HS-27A (cell line): Measurements from ENCODE around the gene WDR62.

Experiments used
- DNase-seq: peaks from one replicate; pipeline ENCODE4 v3.0.0-alpha.2; 2012; ENCODE audit warnings: low read depth, missing footprints

The WDR62 gene

GRCh38 chr19:36079389-36079945, 24.8 kb downstream of the WDR62 start:
- DNase-seq = no peak

DNA sequence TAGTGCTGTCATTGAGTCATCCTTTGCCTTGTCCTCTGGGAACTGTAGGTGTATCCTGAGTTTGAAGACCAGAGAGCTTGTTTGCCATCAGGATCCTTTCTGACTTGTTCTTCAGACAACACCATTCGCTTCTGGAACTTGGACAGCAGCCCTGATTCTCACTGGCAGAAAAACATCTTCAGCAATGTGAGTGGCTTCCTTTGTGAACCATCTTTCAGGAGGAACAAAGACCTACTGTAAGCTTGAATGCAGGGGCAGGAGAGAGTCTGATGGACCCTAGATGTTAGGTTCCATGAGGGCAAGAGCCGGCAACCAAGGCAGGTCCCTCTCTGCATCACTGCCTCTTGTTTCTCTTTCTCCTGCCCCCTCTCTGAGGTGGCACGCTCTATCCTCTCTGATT, 26.7 kb downstream of the WDR62 start:
- no peak for DNase-seq

- no peak for DNase-seq
Observed at GRCh38 chr19:36081894-36082293, 27.2 kb downstream of the WDR62 start.

DNA sequence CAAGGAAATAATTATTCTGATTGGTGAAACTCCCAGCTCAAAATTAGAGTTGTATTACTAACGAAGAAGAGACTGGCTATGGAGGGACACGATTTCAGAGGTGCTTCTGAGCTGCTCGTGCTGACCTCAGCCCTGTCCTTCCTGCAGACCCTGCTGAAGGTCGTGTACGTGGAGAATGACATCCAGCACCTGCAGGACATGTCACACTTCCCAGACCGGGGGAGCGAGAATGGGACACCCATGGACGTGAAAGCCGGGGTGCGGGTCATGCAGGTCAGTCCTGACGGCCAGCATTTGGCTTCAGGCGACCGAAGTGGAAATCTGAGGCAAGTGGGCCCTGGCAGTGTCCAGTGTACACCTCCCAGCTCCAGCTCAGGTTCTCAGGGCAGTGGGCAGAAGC, 28.2 kb downstream of the WDR62 start:
- no peak for DNase-seq

- DNase-seq = no peak
Observed at GRCh38 chr19:36084231-36085009, 29.7 kb downstream of the WDR62 start.

DNA sequence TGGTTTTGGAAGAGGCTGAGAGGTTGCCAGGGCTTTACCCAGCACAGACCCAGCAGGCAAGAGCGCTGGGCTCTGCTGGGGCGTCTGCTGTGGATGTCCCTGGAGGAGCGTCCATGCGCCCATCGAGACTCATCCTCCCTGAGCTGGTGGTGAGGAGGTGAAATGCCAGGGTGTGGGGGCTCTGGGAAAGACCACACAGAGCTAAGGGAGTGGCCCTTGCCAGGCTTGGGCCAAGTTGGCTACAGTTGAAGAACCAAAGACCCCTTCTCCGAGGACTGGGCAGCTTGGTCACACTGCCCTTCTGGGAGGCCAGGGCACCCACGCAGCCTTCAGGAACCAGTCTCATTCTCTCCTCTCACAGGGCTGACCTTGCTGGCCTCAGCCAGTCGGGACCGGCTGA, 31.6 kb downstream of the WDR62 start:
- no peak for DNase-seq

DNA sequence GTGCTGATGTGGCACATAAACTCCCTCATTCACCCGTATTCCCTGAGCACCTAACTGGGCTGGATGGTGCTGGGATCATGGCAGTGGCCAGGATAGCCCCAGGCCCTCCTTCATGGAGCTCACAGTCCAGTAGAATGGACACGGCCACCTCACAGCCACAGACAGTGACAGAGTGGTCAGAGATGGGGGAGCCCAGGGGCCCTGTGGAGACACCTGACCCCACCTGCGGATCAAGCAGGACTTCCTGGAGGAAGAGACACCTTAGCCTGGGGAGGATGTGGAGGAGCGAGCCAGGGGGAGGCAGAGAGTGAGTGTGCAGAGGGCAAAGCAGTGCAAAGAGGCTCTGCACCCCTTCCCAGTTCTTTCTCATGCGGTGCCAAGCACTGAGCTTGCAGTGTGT, 35.1 kb downstream of the WDR62 start:
- DNase-seq = no peak

- DNase-seq = no peak
Observed at GRCh38 chr19:36090910-36091695, 36.4 kb downstream of the WDR62 start.

- no peak for DNase-seq
Observed at GRCh38 chr19:36092566-36092965, 37.9 kb downstream of the WDR62 start.

DNA sequence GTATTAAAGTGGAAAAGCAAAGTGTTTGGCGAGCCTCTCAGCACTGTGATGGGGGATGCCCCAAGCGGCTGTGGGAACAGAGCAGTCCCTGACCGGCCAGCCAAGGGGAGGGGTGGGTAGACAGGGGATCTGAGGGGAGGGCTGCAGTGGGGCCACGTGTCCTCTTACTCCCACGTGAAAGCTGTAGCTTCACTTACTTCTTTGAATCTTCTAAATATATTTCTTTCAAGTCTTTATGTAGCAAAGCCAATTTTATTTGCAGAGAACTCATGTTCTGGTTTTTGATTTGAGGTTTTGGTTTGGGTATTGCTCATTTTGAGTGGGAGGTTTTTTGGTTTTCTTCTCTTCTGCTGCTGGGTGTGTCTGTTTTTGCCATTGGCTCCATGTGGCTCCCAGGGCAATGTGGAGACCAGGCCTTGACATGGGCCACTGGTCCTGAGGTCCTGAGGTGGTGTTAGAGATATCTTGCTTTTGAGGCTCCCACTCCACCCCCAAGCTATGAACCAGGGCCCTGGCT, 38.5 kb downstream of the WDR62 start:
- no peak for DNase-seq

DNA sequence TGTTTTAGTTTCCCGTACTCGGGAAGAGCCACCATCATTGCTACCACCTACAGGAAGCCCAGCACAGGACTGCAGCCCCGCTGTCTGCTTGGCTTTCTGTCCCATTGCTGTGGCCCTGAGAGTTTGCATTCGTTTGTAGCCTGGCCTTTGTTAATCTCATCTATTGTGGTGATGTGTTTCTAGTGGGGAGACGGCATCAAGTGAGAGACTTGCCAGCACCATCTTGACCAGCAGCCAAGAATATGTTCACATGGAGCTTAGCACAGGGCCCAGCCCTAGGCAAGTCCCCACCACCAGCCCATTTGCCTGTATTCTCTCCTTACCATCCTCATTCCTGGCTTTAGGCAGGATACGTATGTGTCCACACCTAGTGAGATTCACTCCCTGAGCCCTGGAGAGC, 39.0 kb downstream of the WDR62 start:
- no peak for DNase-seq

DNA sequence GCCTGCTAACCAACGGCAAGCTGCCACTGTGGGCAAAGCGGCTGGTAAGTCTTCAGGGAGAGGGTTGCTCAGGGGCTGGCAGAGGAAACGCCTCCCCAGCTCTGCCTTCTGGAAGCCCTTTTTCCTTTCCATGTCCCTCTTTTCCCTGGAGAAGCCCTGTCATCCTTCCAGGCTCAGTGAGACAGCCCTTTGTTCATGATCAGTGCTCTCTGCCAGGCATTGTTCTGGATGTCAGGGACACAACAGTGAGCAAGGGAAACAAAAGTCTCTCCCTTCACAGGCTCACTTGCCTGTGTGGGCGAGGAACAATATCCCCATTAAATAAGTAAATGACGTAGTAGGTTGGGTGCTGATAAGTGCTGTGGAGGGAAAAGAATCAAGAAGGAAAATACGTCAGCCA, 42.3 kb downstream of the WDR62 start:
- no peak for DNase-seq

DNA sequence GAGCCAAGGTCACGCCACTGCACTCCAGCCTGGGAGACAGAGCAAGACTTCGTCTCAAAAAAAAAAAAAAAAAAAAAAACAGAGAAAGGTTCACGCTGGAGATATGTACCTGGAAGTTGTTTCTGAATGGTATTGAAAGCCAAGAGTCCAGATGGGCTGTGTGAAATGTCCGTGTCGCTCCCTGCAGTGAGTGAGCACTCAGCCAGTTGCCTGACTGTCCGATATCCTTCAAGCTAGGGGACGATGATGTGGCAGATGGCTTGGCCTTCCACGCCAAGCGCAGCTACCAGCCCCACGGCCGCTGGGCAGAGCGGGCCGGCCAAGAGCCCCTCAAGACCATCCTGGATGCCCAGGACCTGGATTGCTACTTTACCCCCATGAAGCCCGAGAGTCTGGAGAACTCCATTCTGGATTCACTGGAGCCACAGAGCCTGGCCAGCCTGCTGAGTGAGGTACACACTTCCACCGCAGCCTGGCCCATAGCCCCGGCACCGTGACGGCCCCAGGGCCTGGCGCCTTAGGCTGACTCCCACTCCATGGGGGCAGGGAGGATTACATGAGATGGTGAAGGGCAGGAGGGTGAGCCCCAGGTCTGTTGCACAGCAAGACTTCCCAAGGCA, 44.6 kb downstream of the WDR62 start:
- no peak for DNase-seq

DNA sequence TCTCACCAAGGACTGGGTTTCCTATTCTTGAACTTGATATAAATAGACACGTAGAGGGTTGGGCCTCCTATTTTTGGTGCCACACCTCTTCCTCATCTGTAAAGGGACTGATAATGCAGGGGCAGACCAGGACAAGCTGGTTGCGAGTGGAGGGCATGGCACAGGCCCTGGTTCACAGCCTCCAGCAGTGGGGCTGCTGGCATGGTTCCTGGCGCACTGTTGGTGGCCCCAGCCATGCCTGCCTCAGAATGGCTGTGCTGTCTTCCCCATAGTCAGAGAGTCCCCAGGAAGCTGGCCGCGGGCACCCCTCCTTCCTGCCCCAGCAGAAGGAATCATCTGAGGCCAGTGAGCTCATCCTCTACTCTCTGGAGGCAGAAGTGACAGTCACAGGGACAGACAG, 45.8 kb downstream of the WDR62 start:
- no peak for DNase-seq

DNA sequence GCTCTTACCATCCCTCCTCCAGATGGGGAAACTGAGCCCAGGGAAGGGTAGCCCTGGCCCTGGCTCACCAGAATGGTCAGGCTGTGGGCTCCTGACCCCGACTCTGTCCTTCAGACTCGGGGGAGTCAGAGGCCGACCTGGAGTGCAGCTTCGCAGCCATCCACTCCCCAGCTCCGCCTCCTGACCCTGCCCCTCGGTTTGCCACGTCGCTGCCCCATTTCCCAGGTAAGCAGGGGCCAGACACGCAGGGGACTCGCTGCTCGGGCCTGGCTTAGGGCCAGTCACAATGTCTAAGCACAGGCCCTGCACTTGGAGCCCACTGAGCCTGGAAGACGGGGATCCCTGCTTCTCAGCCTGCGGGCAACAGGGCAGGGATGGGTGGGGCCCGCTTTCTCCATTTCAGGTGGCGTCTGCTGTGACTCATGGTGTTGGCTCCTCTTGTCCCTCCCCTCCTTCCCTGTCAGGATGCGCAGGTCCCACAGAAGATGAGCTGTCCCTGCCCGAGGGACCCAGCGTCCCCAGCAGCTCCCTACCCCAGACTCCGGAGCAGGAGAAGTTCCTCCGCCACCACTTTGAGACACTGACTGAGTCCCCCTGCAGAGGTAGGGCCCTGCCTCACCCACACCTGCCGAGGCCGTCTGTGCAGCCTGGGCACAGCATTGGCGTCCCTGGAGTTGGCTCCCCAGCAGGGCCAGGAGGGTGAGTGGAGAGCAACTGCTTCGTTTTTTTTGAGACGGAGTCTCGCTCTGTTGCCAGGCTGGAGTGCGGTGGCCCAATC, 47.0 kb downstream of the WDR62 start:
- DNase-seq = no peak

- DNase-seq = no peak
Observed at GRCh38 chr19:36103040-36103626, 48.4 kb downstream of the WDR62 start.

GRCh38 chr19:36103842-36104552, 49.3 kb downstream of the WDR62 start:
- no peak for DNase-seq

DNA sequence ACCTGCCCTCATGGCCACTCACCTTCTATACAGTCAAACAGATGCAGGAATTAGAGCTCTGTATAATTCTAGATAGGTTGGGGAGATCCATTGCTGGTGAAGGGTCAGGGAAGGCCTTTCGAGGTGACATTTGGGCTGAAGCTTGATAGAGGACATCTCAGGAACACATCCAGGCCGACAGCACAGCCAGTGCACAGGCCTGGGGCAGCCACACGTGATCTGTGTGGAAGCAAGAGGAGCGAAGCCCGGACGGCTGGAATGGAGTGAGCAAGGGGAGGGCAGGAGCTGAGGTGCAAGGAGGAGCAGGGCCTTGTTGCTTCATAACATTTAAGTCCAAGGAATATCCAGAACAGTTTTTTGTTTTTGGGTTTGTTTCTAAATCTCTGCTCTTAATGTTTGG, 51.7 kb downstream of the WDR62 start:
- no peak for DNase-seq

DNA sequence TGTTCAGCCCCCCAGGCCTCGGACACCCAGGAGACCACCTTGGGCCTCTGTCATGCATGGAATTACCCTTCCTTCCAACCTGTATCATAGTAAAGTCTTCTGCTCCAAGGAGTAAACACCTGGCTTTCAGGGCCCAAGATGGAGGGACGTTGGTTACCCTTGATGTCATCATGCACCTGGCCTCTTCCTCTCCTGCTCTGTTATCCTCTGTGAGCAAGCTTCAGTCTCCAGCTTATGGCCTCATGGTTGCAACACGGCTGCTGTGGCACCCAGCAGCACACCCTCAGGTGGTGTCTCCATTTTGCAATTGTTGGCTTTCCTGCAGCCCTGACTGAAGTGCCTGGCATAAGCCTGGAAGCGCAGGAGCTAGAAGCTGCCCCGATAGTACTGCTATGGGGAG, 52.3 kb downstream of the WDR62 start:
- no peak for DNase-seq

GRCh38 chr19:36108684-36109083, 54.0 kb downstream of the WDR62 start:
- DNase-seq = no peak
